Sigmoid colon (tissue), 3 donors: Measurements from ENCODE around the gene IGDCC3.

Experiments used
- CTCF ChIP-seq, 4 experiments: fragments of 450-650 bp in 3 of 4; fragments of 200-600 bp in 1 of 4; IDR thresholded peaks; one replicate each; pipeline ENCODE4 v1.5.1; 2016 to 2019; ENCODE audit warnings: antibody characterized with exemption in 4 of 4, mild to moderate bottlenecking in 3 of 4, moderate library complexity in 2 of 4
- POLR2A ChIP-seq, 2 donors: fragments of 450-650 bp; IDR thresholded peaks; one replicate each; pipeline ENCODE4 v1.6.1; 2016; ENCODE audit warnings: antibody characterized with exemption in 2 of 2, mild to moderate bottlenecking in 2 of 2, moderate library complexity in 2 of 2

GRCh38 chr15:65391732-65392131 lies 13.9 kb upstream of the IGDCC3 start:
- TF ChIP-seq POLR2A (IDR thresholded peaks at IDR 0.05) = no peak
- no peak for TF ChIP-seq CTCF (IDR thresholded peaks at IDR 0.05)
